NCI-H69 (cell line): ENCODE data around the gene SBSN.

Experiments used
- DNase-seq: peaks from one replicate; lab custom pipeline; 2025; lab: John Stamatoyannopoulos, UW

SBSN gene

GRCh38 chr19:35533822-35534392 is 5.8 kb upstream of the SBSN start:
- no peak for DNase-seq

GRCh38 chr19:35533201-35533821 is 5.2 kb upstream of the SBSN start, which contains the start of gene GAPDHS:
Gene GAPDHS, plus strand, starts transcription at chr19:35533456. Its CDS starts 72 bp downstream, at chr19:35533528.
- DNase-seq: no peak

- DNase-seq: peak; percentile 87
Observed at GRCh38 chr19:35531291-35531690, 3.2 kb upstream of the SBSN start.

- DNase-seq: peak; percentile 41
Observed at GRCh38 chr19:35529241-35530218, 1.4 kb upstream of the SBSN start.

- DNase-seq: no peak
Observed at GRCh38 chr19:35525873-35526272, 2.2 kb downstream of the SBSN start.

GRCh38 chr19:35524181-35524837 is 3.8 kb downstream of the SBSN start:
- no peak for DNase-seq

GRCh38 chr19:35522745-35523327 is 5.3 kb downstream of the SBSN start:
- peak; percentile 45 for DNase-seq

- no peak for DNase-seq
Observed at GRCh38 chr19:35521124-35521743, 6.9 kb downstream of the SBSN start.

GRCh38 chr19:35519291-35519690 is 8.8 kb downstream of the SBSN start:
- DNase-seq: no peak

GRCh38 chr19:35518313-35518712 is 9.8 kb downstream of the SBSN start:
- DNase-seq: no peak

GRCh38 chr19:35517342-35517741 is 10.8 kb downstream of the SBSN start:
- DNase-seq: no peak

- DNase-seq: no peak
Observed at GRCh38 chr19:35516310-35516709, 11.8 kb downstream of the SBSN start.

- DNase-seq: no peak
Observed at GRCh38 chr19:35514282-35514809, 13.8 kb downstream of the SBSN start.

GRCh38 chr19:35513628-35514281 is 14.4 kb downstream of the SBSN start, which contains the start of gene DMKN:
Gene DMKN, minus strand, starts transcription at chr19:35513649. Its CDS starts 174 bp downstream, at chr19:35513475.
- no peak for DNase-seq

- no peak for DNase-seq
Observed at GRCh38 chr19:35512831-35513627, 15.1 kb downstream of the SBSN start.

- no peak for DNase-seq
Observed at GRCh38 chr19:35511337-35511736, 16.8 kb downstream of the SBSN start.

- DNase-seq: no peak
Observed at GRCh38 chr19:35510626-35510964, 17.5 kb downstream of the SBSN start.

GRCh38 chr19:35509861-35510625 is 18.1 kb downstream of the SBSN start:
- DNase-seq: peak; percentile 82
